Spleen (tissue), 11 donors: ENCODE results near the gene BEST1. TPM values are rescaled to one million over a fixed set of nuclear protein-coding genes. Genes with fewer than 3 reads are reported as not detected.
A peak's percentile ranks its signal among the peaks of the same experiment; 100 is the strongest.

Experiments
- DNase-seq: peaks from one replicate; pipeline ENCODE4 v3.0.0-alpha.2; 2020
- H3K27ac ChIP-seq, 8 donors: fragments of 200-600 bp; sonication (generic) in 7 of 8; 1 replicate in 4 of 8; 2 replicates in 4 of 8; pipeline versions ENCODE4 v1.5.0 to v1.8.0; 2016 to 2021; ENCODE audit warnings: inconsistent platforms in 4 of 8, mild to moderate bottlenecking in 4 of 8, moderate library complexity in 1 of 8
- H3K27me3 ChIP-seq, 7 donors: fragments of 200-600 bp; sonication (generic) in 6 of 7; replicated peaks in 1 of 7; 1 replicate in 4 of 7; 2 replicates in 3 of 7; pipeline versions ENCODE4 v1.5.0 to v1.8.0; 2016 to 2021; ENCODE audit warnings: inconsistent platforms in 3 of 7, mild to moderate bottlenecking in 1 of 7
- H3K36me3 ChIP-seq, 6 donors: fragments of 200-600 bp; sonication (generic) in 5 of 6; 1 replicate in 4 of 6; 2 replicates in 2 of 6; pipeline versions ENCODE4 v1.5.0 to v1.8.0; 2016 to 2021; ENCODE audit warnings: inconsistent platforms in 2 of 6
- H3K4me1 ChIP-seq, 6 donors: fragments of 200-600 bp; sonication (generic) in 5 of 6; 1 replicate in 3 of 6; 2 replicates in 3 of 6; pipeline versions ENCODE4 v1.5.0 to v1.8.0; 2016 to 2021; ENCODE audit warnings: inconsistent platforms in 3 of 6
- H3K4me3 ChIP-seq, 8 donors: fragments of 200-600 bp; sonication (generic) in 7 of 8; 1 replicate in 4 of 8; 2 replicates in 4 of 8; pipeline versions ENCODE4 v1.5.0 to v1.8.0; 2016 to 2021; ENCODE audit warnings: inconsistent platforms in 4 of 8, mild to moderate bottlenecking in 4 of 8, moderate library complexity in 2 of 8
- H3K9me3 ChIP-seq, 8 donors: fragments of 200-600 bp; sonication (generic) in 7 of 8; 1 replicate in 4 of 8; 2 replicates in 4 of 8; pipeline versions ENCODE4 v1.5.0 to v1.8.0; 2016 to 2021; ENCODE audit warnings: inconsistent platforms in 4 of 8
- CTCF ChIP-seq, 11 experiments: fragments of 200-600 bp in 7 of 11; fragments of 450-650 bp in 4 of 11; sonication (generic) in 4 of 11; IDR thresholded peaks in 8 of 11; conservative IDR thresholded peaks in 3 of 11; 1 replicate in 7 of 11; 2 replicates in 4 of 11; pipeline versions ENCODE4 v1.4.0 to v1.8.0; 2016 to 2021; ENCODE audit warnings: antibody characterized with exemption in 11 of 11, inconsistent platforms in 4 of 11, mild to moderate bottlenecking in 1 of 11
- POLR2A ChIP-seq, 3 donors: fragments of 450-650 bp; IDR thresholded peaks; one replicate each; pipeline ENCODE4 v1.5.1; 2017; ENCODE audit warnings: antibody characterized with exemption in 3 of 3, mild to moderate bottlenecking in 1 of 3
- POLR2AphosphoS5 ChIP-seq, 3 donors: sonication (generic); formaldehyde crosslinking; IDR thresholded peaks; one replicate each; pipeline ENCODE4 v1.5.1; 2017; ENCODE audit warnings: antibody characterized with exemption in 3 of 3
- WGBS, 5 donors: extraction: QIAGEN DNeasy Blood & Tissue Kit in 3 of 5; methylation state at CpG; one replicate each; pipeline versions ENCODE4 v1.1.5 to v1.1.7; 2013 to 2018; 5-methylcytosine and 5-hydroxymethylcytosine counted together
- intact Hi-C: fragments of 100-400 bp; cut with DNase I; formaldehyde crosslinking; loops from one replicate; pipeline ENCODE4 v1.15.0; 2023; ENCODE audit warnings: low total_unique reads
- polyA plus RNA-seq, 3 donors: library from polyadenylated mRNA; stranded (reverse); fragments of 200-250 nt; gene quantifications; one replicate each; pipeline ENCODE4 v1.2.1, GENCODE V29; 2013
- total RNA-seq, 7 donors: library from RNA; depleted of rRNA in 3 of 7; stranded (reverse); fragments of >200 nt in 3 of 7; fragmentation: NEBNext Ultra II Directional in 4 of 7; extraction: Animal tissue kit (Norgen Biotek cat#: 25700) in 4 of 7; gene quantifications; one replicate each; pipeline versions ENCODE4 v1.1.0 to v1.2.1, GENCODE V29; 2016 to 2021
- donor health status: healthy with polysubstance abuse.
- donor health status: DM: no; HTN: no; CAD: no; lungs with moderate emphysema.
- donor health status: DM: no; HTN: no; CAD: no.
- donor health status: Bipolar disorder and iron deficiency.
- donor health status: healthy.
- donor health status: DM: no; HTN: no; CAD: no.
- donor health status: DM: yes; HTN: yes; CAD: no.

The BEST1 gene
- total and polyA plus RNA-seq, 10 donors: 2.6 to 20.4 (median 10.8) TPM

DNA sequence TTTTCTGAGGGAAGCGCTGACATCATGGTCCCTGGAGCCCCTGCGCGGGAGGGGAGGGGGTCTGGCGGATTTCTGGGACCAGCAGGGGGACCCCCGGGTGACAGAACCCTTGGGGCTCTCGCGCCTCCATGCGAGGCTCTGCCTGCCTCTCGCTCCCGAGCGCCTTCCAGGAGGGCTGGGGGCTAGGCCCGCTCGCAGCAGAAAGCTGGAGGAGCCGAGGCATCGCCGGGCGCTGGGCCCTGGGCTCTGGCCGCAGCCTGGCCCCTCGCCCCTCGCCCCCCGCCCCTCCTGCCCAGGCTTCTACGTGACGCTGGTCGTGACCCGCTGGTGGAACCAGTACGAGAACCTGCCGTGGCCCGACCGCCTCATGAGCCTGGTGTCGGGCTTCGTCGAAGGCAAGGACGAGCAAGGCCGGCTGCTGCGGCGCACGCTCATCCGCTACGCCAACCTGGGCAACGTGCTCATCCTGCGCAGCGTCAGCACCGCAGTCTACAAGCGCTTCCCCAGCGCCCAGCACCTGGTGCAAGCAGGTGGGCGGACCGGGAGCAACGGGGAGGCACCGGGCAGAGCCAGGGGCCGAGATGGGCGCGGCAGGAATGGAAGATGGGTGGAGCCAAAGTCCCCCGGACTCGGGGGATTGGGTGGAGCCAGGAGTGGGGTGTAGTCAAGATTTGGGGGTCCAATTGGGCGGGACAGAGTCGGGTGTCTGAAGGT is 5.4 kb downstream of the BEST1 start:
- Histone ChIP-seq H3K27me3 (peaks cover 0 to 22% (median 4%) of the 10 kb centered on the region in 7 donors), H3K4me3 (peak overlapping the region; percentile 21 to 71 (median 36)), H3K9me3 (no peaks in the 10 kb centered on the region), H3K4me1 (peaks cover 3 to 54% (median 28%) of the 10 kb centered on the region in 6 donors), H3K27ac (peak overlapping the region; percentile 27 to 98 (median 90)), H3K36me3 (peaks cover 0 to 41% (median 3%) of the 10 kb centered on the region in 6 donors)
- peak; percentile 90 for DNase-seq
- TF ChIP-seq CTCF (IDR thresholded peaks at IDR 0.05 in 8 of 11, conservative IDR thresholded peaks at IDR 0.05 in 3 of 11) (no peak), POLR2AphosphoS5 (IDR thresholded peaks at IDR 0.05) (peak; percentile 65 to 80 (median 69)), POLR2A (IDR thresholded peaks at IDR 0.05) (no peak)
- WGBS, 5 donors: 7 to 12% (median 10%) methylated on average over 22 to 56 of the region's 56 CpGs
- intact Hi-C loops: no loop called here

DNA sequence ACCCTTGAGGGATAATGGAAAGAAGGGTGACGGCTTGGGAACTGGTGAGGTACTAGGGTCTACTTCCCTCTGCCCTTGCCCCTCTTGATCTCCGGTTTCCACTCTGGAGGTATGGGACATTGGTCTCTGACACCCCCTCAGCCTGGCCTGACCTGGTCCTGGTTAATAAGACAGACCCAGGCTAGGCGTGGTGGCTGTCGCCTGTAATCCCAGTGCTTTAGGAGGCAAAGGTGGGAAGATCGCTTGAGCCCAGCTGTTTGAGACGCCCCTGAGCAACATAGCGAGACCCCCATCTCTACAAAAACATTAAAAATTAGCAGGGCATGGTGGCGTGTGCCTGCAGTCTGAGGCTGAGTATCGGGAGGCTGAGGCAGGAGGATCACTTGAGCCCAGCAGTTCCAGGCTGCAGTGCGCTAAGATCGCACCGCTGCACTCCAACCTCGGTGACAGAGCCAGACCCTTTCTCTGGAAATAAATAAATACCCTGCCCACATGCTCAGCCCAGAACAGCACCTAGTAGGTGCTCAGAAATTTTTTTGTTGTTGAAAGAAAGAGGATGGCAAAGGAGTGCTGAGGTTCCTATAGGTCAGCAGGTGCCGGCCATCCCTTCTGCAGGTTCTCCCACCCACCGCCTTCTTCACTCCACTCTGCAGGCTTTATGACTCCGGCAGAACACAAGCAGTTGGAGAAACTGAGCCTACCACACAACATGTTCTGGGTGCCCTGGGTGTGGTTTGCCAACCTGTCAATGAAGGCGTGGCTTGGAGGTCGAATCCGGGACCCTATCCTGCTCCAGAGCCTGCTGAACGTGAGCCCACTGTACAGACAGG is 6.3 kb downstream of the BEST1 start:
- Histone ChIP-seq H3K4me3 (peak overlapping the region in 6 of 8 donors; percentile 28 to 71 (median 43)), H3K27ac (peak overlapping the region in 7 of 8 donors; percentile 75 to 98 (median 90))

GRCh38 chr11:61957021-61957770 is 7.0 kb downstream of the BEST1 start:
- TF ChIP-seq CTCF (IDR thresholded peaks at IDR 0.05 in 8 of 11, conservative IDR thresholded peaks at IDR 0.05 in 3 of 11) (no peak), POLR2A (IDR thresholded peaks at IDR 0.05) (no peak), POLR2AphosphoS5 (IDR thresholded peaks at IDR 0.05) (no peak)
- 88 to 95% (median 91%) methylated on average over 6 to 7 of the region's 7 CpGs for WGBS, 5 donors
- H3K4me1 ChIP-seq: peaks cover 3 to 70% (median 39%) of the 10 kb centered on the region in 6 donors
- peaks cover 0 to 22% (median 4%) of the 10 kb centered on the region in 7 donors for H3K27me3 ChIP-seq
- intact Hi-C loops: no loop called here
- peak; percentile 45 for DNase-seq
- peak overlapping the region in 2 of 8 donors; percentile 42 to 71 for H3K4me3 ChIP-seq
- H3K9me3 ChIP-seq: no peaks in the 10 kb centered on the region
- H3K27ac ChIP-seq: peak overlapping the region in 3 of 8 donors; percentile 91 to 98 (median 93)
- peaks cover 0 to 57% (median 3%) of the 10 kb centered on the region in 6 donors for H3K36me3 ChIP-seq

More for the DNA sequence above, 6.3 kb downstream of the BEST1 start:
- Histone ChIP-seq H3K27me3 (peaks cover 0 to 22% (median 4%) of the 10 kb centered on the region in 7 donors), H3K4me1 (peaks cover 3 to 62% (median 32%) of the 10 kb centered on the region in 6 donors), H3K9me3 (no peaks in the 10 kb centered on the region), H3K36me3 (peaks cover 0 to 49% (median 3%) of the 10 kb centered on the region in 6 donors)
- intact Hi-C loops: no loop called here
- TF ChIP-seq POLR2AphosphoS5 (IDR thresholded peaks at IDR 0.05): no peak
- no peak for TF ChIP-seq CTCF (IDR thresholded peaks at IDR 0.05 in 8 of 11, conservative IDR thresholded peaks at IDR 0.05 in 3 of 11)
- TF ChIP-seq POLR2A (IDR thresholded peaks at IDR 0.05): no peak
- WGBS, 5 donors: 89 to 98% (median 94%) methylated on average over 19 to 20 of the region's 20 CpGs
- peak; percentile 70 for DNase-seq
